ENCODE data around the gene IL1RAP.

IL1RAP gene

DNA sequence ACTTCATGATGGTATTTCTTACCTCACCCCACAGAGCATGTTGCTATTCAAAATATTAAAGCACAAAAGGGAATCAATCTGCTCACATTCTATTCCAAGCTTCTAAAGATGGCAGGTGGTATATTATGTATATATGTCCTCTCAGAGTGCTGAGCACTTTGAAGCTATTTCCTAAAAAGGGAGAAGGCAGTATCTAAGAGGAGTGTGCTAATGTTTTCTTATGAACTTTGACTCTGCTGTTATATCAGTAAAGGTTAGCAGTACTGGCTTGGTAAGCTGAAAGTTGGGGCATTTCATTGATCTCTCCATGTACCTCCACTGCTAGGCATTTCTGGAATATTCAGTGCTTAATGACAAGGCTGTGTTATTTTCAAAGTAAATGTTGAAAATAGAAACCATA lies 43.4 kb downstream of the IL1RAP start:
- H2AFZ ChIP-seq (ENCODE audit: low read depth): no peak overlapping the region
- no peak overlapping the region for H3K27ac ChIP-seq
- TF ChIP-seq, protein P1, sequence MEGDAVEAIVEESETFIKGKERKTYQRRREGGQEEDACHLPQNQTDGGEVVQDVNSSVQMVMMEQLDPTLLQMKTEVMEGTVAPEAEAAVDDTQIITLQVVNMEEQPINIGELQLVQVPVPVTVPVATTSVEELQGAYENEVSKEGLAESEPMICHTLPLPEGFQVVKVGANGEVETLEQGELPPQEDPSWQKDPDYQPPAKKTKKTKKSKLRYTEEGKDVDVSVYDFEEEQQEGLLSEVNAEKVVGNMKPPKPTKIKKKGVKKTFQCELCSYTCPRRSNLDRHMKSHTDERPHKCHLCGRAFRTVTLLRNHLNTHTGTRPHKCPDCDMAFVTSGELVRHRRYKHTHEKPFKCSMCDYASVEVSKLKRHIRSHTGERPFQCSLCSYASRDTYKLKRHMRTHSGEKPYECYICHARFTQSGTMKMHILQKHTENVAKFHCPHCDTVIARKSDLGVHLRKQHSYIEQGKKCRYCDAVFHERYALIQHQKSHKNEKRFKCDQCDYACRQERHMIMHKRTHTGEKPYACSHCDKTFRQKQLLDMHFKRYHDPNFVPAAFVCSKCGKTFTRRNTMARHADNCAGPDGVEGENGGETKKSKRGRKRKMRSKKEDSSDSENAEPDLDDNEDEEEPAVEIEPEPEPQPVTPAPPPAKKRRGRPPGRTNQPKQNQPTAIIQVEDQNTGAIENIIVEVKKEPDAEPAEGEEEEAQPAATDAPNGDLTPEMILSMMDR (conservative IDR thresholded peaks at IDR 0.05; ENCODE audit: low read depth, low read length): no peak
- H3K4me3 ChIP-seq (IDR thresholded peaks at IDR 0.05; ENCODE audit: insufficient read depth, low read depth, low read length): no peak overlapping the region
- H3K4me2 ChIP-seq: peak overlapping the region; percentile 36; the same call in 1 of the 2 replicates
- H3K9ac ChIP-seq: no peak overlapping the region
- H3K27me3 ChIP-seq (ENCODE audit: insufficient read depth, low read depth): no peaks in the 10 kb centered on the region
- H4K20me1 ChIP-seq (ENCODE audit: insufficient read depth): no peaks in the 10 kb centered on the region
- H3K79me2 ChIP-seq (ENCODE audit: insufficient read depth, low read depth): no peaks in the 10 kb centered on the region
- H3K4me1 ChIP-seq (ENCODE audit: low read depth, poor library complexity, severe bottlenecking): peaks cover 49% of the 10 kb centered on the region
- no peaks in the 10 kb centered on the region for H3K36me3 ChIP-seq (ENCODE audit: insufficient read depth)

DNA sequence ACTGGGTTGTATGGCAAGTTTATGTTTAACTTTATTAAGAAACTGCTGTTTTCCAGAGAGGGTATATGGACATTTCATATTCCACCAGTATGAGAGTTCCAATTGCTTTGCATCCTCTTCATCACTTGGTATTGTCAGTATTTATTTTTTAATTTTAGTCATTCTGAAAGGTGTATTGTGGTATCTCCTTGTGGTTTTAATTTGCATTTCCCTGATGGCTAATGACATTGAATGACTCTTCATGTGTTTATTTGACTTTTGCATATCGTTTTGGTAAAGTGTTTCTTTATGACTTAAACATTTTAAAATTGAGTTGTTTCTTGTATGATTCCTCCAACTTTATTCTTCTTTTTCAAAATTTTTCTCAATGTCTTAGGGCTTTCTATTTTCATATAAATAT lies 44.4 kb downstream of the IL1RAP start:
- peak overlapping the region; percentile 9; the same call in 1 of the 2 replicates for H3K27ac ChIP-seq
- no peak overlapping the region for H2AFZ ChIP-seq (ENCODE audit: low read depth)
- peaks cover 60% of the 10 kb centered on the region for H3K4me1 ChIP-seq (ENCODE audit: low read depth, poor library complexity, severe bottlenecking)
- H4K20me1 ChIP-seq (ENCODE audit: insufficient read depth): no peaks in the 10 kb centered on the region
- no peak overlapping the region for H3K4me3 ChIP-seq (IDR thresholded peaks at IDR 0.05; ENCODE audit: insufficient read depth, low read depth, low read length)
- no peaks in the 10 kb centered on the region for H3K79me2 ChIP-seq (ENCODE audit: insufficient read depth, low read depth)
- no peaks in the 10 kb centered on the region for H3K27me3 ChIP-seq (ENCODE audit: insufficient read depth, low read depth)
- H3K36me3 ChIP-seq (ENCODE audit: insufficient read depth): no peaks in the 10 kb centered on the region
- no peak overlapping the region for H3K9ac ChIP-seq
- H3K4me2 ChIP-seq: peak overlapping the region; percentile 36; the same call in 1 of the 2 replicates
- TF ChIP-seq, protein P1 (conservative IDR thresholded peaks at IDR 0.05; ENCODE audit: low read depth, low read length): no peak

DNA sequence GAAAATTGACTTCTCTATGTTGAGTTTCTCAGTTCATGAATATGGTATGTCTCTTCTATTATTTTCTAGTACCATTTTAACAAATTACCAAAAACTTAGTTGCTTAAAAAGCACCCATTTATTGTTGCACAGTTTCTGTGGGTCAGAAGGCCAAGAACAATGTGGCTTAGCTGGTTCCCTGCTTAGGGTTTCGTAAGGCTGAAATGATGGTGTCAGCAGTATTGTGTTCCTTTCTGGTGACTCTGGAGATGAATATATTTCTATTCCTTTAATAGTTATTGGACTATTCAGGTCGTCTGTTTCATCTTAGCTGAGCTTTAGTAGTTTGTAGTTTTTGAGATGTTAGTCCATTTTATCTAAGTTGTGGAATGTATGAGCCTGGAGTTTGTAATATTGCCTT lies 44.9 kb downstream of the IL1RAP start:
- Histone ChIP-seq H4K20me1 (ENCODE audit: insufficient read depth) (no peaks in the 10 kb centered on the region), H3K27me3 (ENCODE audit: insufficient read depth, low read depth) (no peaks in the 10 kb centered on the region), H3K27ac (peak overlapping the region; percentile 9; the same call in 1 of the 2 replicates), H2AFZ (ENCODE audit: low read depth) (no peak overlapping the region), H3K9ac (no peak overlapping the region), H3K4me1 (ENCODE audit: low read depth, poor library complexity, severe bottlenecking) (peaks cover 64% of the 10 kb centered on the region), H3K4me2 (peak overlapping the region; percentile 36; the same call in 1 of the 2 replicates), H3K79me2 (ENCODE audit: insufficient read depth, low read depth) (no peaks in the 10 kb centered on the region), H3K4me3 (IDR thresholded peaks at IDR 0.05; ENCODE audit: insufficient read depth, low read depth, low read length) (no peak overlapping the region), H3K36me3 (ENCODE audit: insufficient read depth) (no peaks in the 10 kb centered on the region)
- TF ChIP-seq, protein P1 (conservative IDR thresholded peaks at IDR 0.05; ENCODE audit: low read depth, low read length): no peak

DNA sequence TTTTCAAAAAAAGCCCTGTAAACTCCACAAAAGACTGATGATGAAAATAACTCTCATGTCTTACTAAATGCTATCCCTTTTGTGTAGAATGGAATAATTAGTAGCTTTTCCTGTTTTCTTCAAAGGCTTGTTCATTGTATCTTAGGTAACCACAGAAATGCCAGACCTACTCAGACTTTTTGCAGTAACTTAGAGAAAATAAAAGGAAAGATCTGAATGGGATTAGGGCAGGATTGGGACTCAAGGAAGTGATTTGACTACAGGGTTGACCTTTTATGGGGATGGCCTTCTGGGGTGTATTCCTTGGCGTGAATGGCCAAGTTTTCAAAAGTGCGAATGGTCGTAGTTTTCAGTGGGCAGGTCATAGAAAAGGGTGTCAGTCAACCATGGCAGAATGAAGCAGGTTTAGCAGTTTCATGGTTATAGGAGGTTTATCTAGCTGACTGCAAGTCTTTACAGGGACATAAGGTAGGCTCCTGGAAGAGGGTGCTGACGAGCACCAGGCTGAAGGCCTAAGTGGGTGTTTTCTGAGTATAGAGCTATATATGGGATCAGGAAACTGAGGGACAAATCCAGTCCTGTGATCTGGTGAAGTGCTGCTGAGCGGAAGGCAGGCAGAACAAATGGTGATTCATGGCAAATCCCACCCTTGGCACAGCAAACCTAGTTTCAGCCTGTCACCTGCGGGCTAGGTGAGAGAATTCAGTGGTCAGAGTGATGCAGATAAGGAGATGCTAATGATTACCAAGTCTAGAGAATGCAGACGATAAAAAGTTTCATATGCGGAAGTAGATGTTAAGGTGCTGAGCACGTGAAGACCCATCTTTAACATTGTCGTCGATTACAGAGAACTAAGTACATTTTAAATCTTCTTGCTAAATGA lies 46.4 kb downstream of the IL1RAP start:
- Histone ChIP-seq H3K36me3 (ENCODE audit: insufficient read depth) (no peaks in the 10 kb centered on the region), H3K9ac (no peak overlapping the region), H3K27ac (no peak overlapping the region), H3K4me2 (no peak overlapping the region), H2AFZ (ENCODE audit: low read depth) (no peak overlapping the region), H3K4me3 (IDR thresholded peaks at IDR 0.05; ENCODE audit: insufficient read depth, low read depth, low read length) (no peak overlapping the region), H3K27me3 (ENCODE audit: insufficient read depth, low read depth) (no peaks in the 10 kb centered on the region), H4K20me1 (ENCODE audit: insufficient read depth) (no peaks in the 10 kb centered on the region), H3K4me1 (ENCODE audit: low read depth, poor library complexity, severe bottlenecking) (peaks cover 79% of the 10 kb centered on the region), H3K79me2 (ENCODE audit: insufficient read depth, low read depth) (no peaks in the 10 kb centered on the region)
- TF ChIP-seq, protein P1 (conservative IDR thresholded peaks at IDR 0.05; ENCODE audit: low read depth, low read length): no peak

All from KMS-11 (cell line).